KMS-11 (cell line): ENCODE data around the gene DACT3.

Experiments
- H2AFZ ChIP-seq: fragments of 200-600 bp; sonication (generic); 2 replicates; pipeline ENCODE4 v1.6.1; 2016; ENCODE audit warnings: antibody characterized with exemption, mixed run types, low read depth
- H3K27ac ChIP-seq: fragments of 200-600 bp; sonication (generic); 2 replicates; pipeline ENCODE4 v1.6.1; 2016; ENCODE audit warnings: mild to moderate bottlenecking, mixed run types
- H3K27me3 ChIP-seq: fragments of 200-600 bp; sonication (generic); 2 replicates; pipeline ENCODE4 v1.6.1; 2017; ENCODE audit warnings: mild to moderate bottlenecking, low read depth, mixed run types, moderate library complexity; ENCODE audit not compliant: insufficient read depth
- H3K36me3 ChIP-seq: fragments of 200-600 bp; sonication (generic); 2 replicates; pipeline ENCODE4 v1.6.1; 2017; ENCODE audit warnings: mild to moderate bottlenecking, mixed run types; ENCODE audit not compliant: insufficient read depth
- H3K4me1 ChIP-seq: fragments of 200-600 bp; sonication (generic); 2 replicates; pipeline ENCODE4 v1.6.1; 2016; ENCODE audit warnings: mild to moderate bottlenecking, low read depth, mixed run types; ENCODE audit not compliant: poor library complexity, severe bottlenecking
- H3K4me2 ChIP-seq: fragments of 200-600 bp; sonication (generic); 2 replicates; pipeline ENCODE4 v1.7.0; 2016; ENCODE audit warnings: mild to moderate bottlenecking, mixed run types
- H3K4me3 ChIP-seq: fragments of 200-600 bp; sonication (generic); IDR thresholded peaks from 2 replicates; pipeline ENCODE4 v1.6.1; 2017; ENCODE audit warnings: low read depth, low read length, mixed read lengths; ENCODE audit not compliant: insufficient read depth
- H3K79me2 ChIP-seq: fragments of 200-600 bp; sonication (generic); 2 replicates; pipeline ENCODE4 v1.6.1; 2016; ENCODE audit warnings: low read depth, mixed run types; ENCODE audit not compliant: insufficient read depth
- H3K9ac ChIP-seq: fragments of 200-600 bp; sonication (generic); 2 replicates; pipeline ENCODE4 v1.6.1; 2016; ENCODE audit warnings: mild to moderate bottlenecking, mixed run types
- H4K20me1 ChIP-seq: fragments of 200-600 bp; sonication (generic); 2 replicates; pipeline ENCODE4 v1.6.1; 2016; ENCODE audit warnings: mild to moderate bottlenecking, mixed run types; ENCODE audit not compliant: insufficient read depth
- CTCF ChIP-seq: fragments of 200-600 bp; sonication (generic); conservative IDR thresholded peaks from 2 replicates; pipeline ENCODE4 v1.6.1; 2017; ENCODE audit warnings: low read depth, mild to moderate bottlenecking, antibody characterized with exemption, low read length, moderate library complexity, mixed read lengths

DACT3 gene

GRCh38 chr19:46689358-46689757, 28.4 kb upstream of the DACT3 start:
- no peaks in the 10 kb centered on the region for H3K4me1 ChIP-seq
- H3K9ac ChIP-seq = no peak overlapping the region
- no peak for TF ChIP-seq CTCF
- H3K27ac ChIP-seq = no peak overlapping the region
- no peaks in the 10 kb centered on the region for H3K79me2 ChIP-seq
- no peaks in the 10 kb centered on the region for H4K20me1 ChIP-seq
- H3K4me3 ChIP-seq = no peak overlapping the region
- peaks cover 16% of the 10 kb centered on the region; the same call in 1 of the 2 replicates for H3K36me3 ChIP-seq
- H2AFZ ChIP-seq = no peak overlapping the region
- no peaks in the 10 kb centered on the region for H3K27me3 ChIP-seq
- H3K4me2 ChIP-seq = no peak overlapping the region

GRCh38 chr19:46687438-46688145, 26.6 kb upstream of the DACT3 start:
- TF ChIP-seq CTCF = no peak
- no peaks in the 10 kb centered on the region for H3K4me1 ChIP-seq
- no peak overlapping the region for H3K27ac ChIP-seq
- H2AFZ ChIP-seq = no peak overlapping the region
- no peaks in the 10 kb centered on the region for H3K27me3 ChIP-seq
- H4K20me1 ChIP-seq = no peaks in the 10 kb centered on the region
- no peaks in the 10 kb centered on the region for H3K79me2 ChIP-seq
- no peak overlapping the region for H3K4me3 ChIP-seq
- H3K4me2 ChIP-seq = no peak overlapping the region
- H3K36me3 ChIP-seq = peaks cover 8% of the 10 kb centered on the region; the same call in 1 of the 2 replicates
- H3K9ac ChIP-seq = no peak overlapping the region

- Histone ChIP-seq H3K4me1 (no peaks in the 10 kb centered on the region), H4K20me1 (no peaks in the 10 kb centered on the region), H3K36me3 (peaks cover 8% of the 10 kb centered on the region; the same call in 1 of the 2 replicates), H3K9ac (no peak overlapping the region), H3K79me2 (no peaks in the 10 kb centered on the region), H3K4me2 (no peak overlapping the region), H3K4me3 (no peak overlapping the region), H3K27ac (no peak overlapping the region), H2AFZ (no peak overlapping the region), H3K27me3 (no peaks in the 10 kb centered on the region)
- no peak for TF ChIP-seq CTCF
Observed at GRCh38 chr19:46685189-46685588, 24.2 kb upstream of the DACT3 start.

GRCh38 chr19:46678110-46678732, 17.2 kb upstream of the DACT3 start:
- no peak overlapping the region for H3K9ac ChIP-seq
- H2AFZ ChIP-seq = no peak overlapping the region
- TF ChIP-seq CTCF = no peak
- no peaks in the 10 kb centered on the region for H3K4me1 ChIP-seq
- H3K4me2 ChIP-seq = no peak overlapping the region
- H3K4me3 ChIP-seq = no peak overlapping the region
- H3K27me3 ChIP-seq = no peaks in the 10 kb centered on the region
- no peak overlapping the region for H3K27ac ChIP-seq
- no peaks in the 10 kb centered on the region for H4K20me1 ChIP-seq
- H3K36me3 ChIP-seq = peaks cover 2% of the 10 kb centered on the region; the same call in 1 of the 2 replicates
- H3K79me2 ChIP-seq = no peaks in the 10 kb centered on the region
